ENCODE results near the gene TEX22. TPM values are rescaled to one million over a fixed set of nuclear protein-coding genes. Genes with fewer than 3 reads are reported as not detected.

Gene TEX22
- polyA plus RNA-seq, 3 donors: 0.52 to 2.2 (median 0.57) TPM

GRCh38 chr14:105408592-105408991, 10.3 kb downstream of the TEX22 start:
- no peak overlapping the region for H3K4me2 ChIP-seq (replicated peaks; ENCODE audit: extremely low read depth, low read length, poor library complexity, severe bottlenecking)
- no peak for DNase-seq
- no peaks in the 10 kb centered on the region for H3K9me3 ChIP-seq (replicated peaks in 1 of 2; ENCODE audit: control insufficient read depth in 1 of 2, insufficient read depth in 1 of 2, low read length in 2 of 2)
- Mint-ChIP-seq H3K36me3 (peaks cover 0 to 6% of the 10 kb centered on the region in 2 donors), H3K4me1 (peaks cover 54% of the 10 kb centered on the region), H3K27ac (peak overlapping the region in 3 of 7 donors; percentile 66 to 73 (median 71)), H3K9me3 (peaks cover 0 to 3% (median 0%) of the 10 kb centered on the region in 7 donors), H3K27me3 (ENCODE audit: low read depth in 3 of 3) (peaks cover 21 to 35% (median 30%) of the 10 kb centered on the region in 3 donors), H3K4me3 (no peak overlapping the region)
- no peak overlapping the region for H3K4me3 ChIP-seq (replicated peaks in 1 of 3; ENCODE audit: low read depth in 2 of 3, low read length in 3 of 3)
- intact Hi-C loops (cut with micrococcal nuclease): loop anchor here in 1 of 2 donors (5.0 kb wide), 1 partner anchor 36 kb away; no protein-coding TSS in a partner anchor
- H3K4me1 ChIP-seq (ENCODE audit: control insufficient read depth in 1 of 2, insufficient read depth in 2 of 2, low read length in 2 of 2): peaks cover 52 to 69% of the 10 kb centered on the region in 2 donors
- no peak overlapping the region for H2AFZ ChIP-seq (ENCODE audit: insufficient read depth, low read depth, low read length, poor library complexity, severe bottlenecking)
- peak overlapping the region in 1 of 2 donors; percentile 37 for H3K27ac ChIP-seq (ENCODE audit: low read depth in 1 of 2, low read length in 2 of 2)
- H3K9ac ChIP-seq (ENCODE audit: insufficient read depth, low read length, poor library complexity, severe bottlenecking): no peak overlapping the region
- H4K20me1 ChIP-seq (ENCODE audit: insufficient read depth, low read length): no peaks in the 10 kb centered on the region
- peaks cover 0 to 29% of the 10 kb centered on the region in 2 donors for H3K27me3 ChIP-seq (ENCODE audit: control insufficient read depth in 2 of 2, insufficient read depth in 2 of 2, low read length in 2 of 2)
- WGBS (ENCODE audit: insufficient coverage): 96% methylated on average over 13 of the region's 13 CpGs
- peaks cover 4% of the 10 kb centered on the region for H3K79me2 ChIP-seq (ENCODE audit: insufficient read depth, low read length)
- no peak for TF ChIP-seq CTCF (IDR thresholded peaks at IDR 0.05)
- no peaks in the 10 kb centered on the region for H3K36me3 ChIP-seq (replicated peaks in 1 of 2; ENCODE audit: control insufficient read depth in 1 of 2, insufficient read depth in 2 of 2, low read length in 2 of 2)

GRCh38 chr14:105409364-105409763, 11.0 kb downstream of the TEX22 start:
- H3K36me3 Mint-ChIP-seq: peaks cover 0 to 6% of the 10 kb centered on the region in 2 donors
- peak overlapping the region in 5 of 7 donors; percentile 63 to 81 (median 73) for H3K27ac Mint-ChIP-seq
- intact Hi-C loops (cut with micrococcal nuclease): loop anchor here in 1 of 2 donors (5.0 kb wide), 1 partner anchor 37 kb away; no protein-coding TSS in a partner anchor
- Histone ChIP-seq H3K9ac (ENCODE audit: insufficient read depth, low read length, poor library complexity, severe bottlenecking) (no peak overlapping the region), H3K4me3 (replicated peaks in 1 of 3; ENCODE audit: low read depth in 2 of 3, low read length in 3 of 3) (no peak overlapping the region), H3K4me1 (ENCODE audit: control insufficient read depth in 1 of 2, insufficient read depth in 2 of 2, low read length in 2 of 2) (peaks cover 50 to 64% of the 10 kb centered on the region in 2 donors), H3K27me3 (ENCODE audit: control insufficient read depth in 2 of 2, insufficient read depth in 2 of 2, low read length in 2 of 2) (peaks cover 2 to 37% of the 10 kb centered on the region in 2 donors), H2AFZ (ENCODE audit: insufficient read depth, low read depth, low read length, poor library complexity, severe bottlenecking) (no peak overlapping the region), H3K4me2 (replicated peaks; ENCODE audit: extremely low read depth, low read length, poor library complexity, severe bottlenecking) (peak overlapping the region; percentile 12), H3K9me3 (replicated peaks in 1 of 2; ENCODE audit: control insufficient read depth in 1 of 2, insufficient read depth in 1 of 2, low read length in 2 of 2) (no peaks in the 10 kb centered on the region), H3K36me3 (replicated peaks in 1 of 2; ENCODE audit: control insufficient read depth in 1 of 2, insufficient read depth in 2 of 2, low read length in 2 of 2) (no peaks in the 10 kb centered on the region), H3K79me2 (ENCODE audit: insufficient read depth, low read length) (peaks cover 4% of the 10 kb centered on the region), H3K27ac (ENCODE audit: low read depth in 1 of 2, low read length in 2 of 2) (peak overlapping the region in 1 of 2 donors; percentile 37), H4K20me1 (ENCODE audit: insufficient read depth, low read length) (no peaks in the 10 kb centered on the region)
- peaks cover 0 to 3% (median 0%) of the 10 kb centered on the region in 7 donors for H3K9me3 Mint-ChIP-seq
- H3K4me3 Mint-ChIP-seq: peak overlapping the region in 1 of 2 donors; percentile 16
- peaks cover 29 to 41% (median 38%) of the 10 kb centered on the region in 3 donors for H3K27me3 Mint-ChIP-seq (ENCODE audit: low read depth in 3 of 3)
- peaks cover 50% of the 10 kb centered on the region for H3K4me1 Mint-ChIP-seq
- DNase-seq: peak; percentile 32 to 40 (median 35)
- TF ChIP-seq CTCF (IDR thresholded peaks at IDR 0.05): no peak
- 33% methylated on average over 2 of the region's 3 CpGs for WGBS (ENCODE audit: insufficient coverage)
